ENCODE results near the gene P2RY11. TPM values are rescaled to one million over a fixed set of nuclear protein-coding genes. Genes with fewer than 3 reads are reported as not detected.

The P2RY11 gene
- total RNA-seq, 4 donors from 2014 or later: 2.9 to 9.2 (median 5.8) TPM

GRCh38 chr19:10092648-10093294 lies 18.7 kb upstream of the P2RY11 start:
- H3K4me3 ChIP-seq: no peak overlapping the region
- no peaks in the 10 kb centered on the region for H3K27me3 ChIP-seq
- no peak for DNase-seq
- peaks cover 9 to 18% (median 10%) of the 10 kb centered on the region in 3 donors for H3K4me1 ChIP-seq
- WGBS, 2 donors: 82 to 88% methylated on average over 5 to 6 of the region's 9 CpGs
- intact Hi-C loops (cut with DNase I): no loop called here
- H3K27ac ChIP-seq: no peak overlapping the region
- H3K9me3 ChIP-seq: no peaks in the 10 kb centered on the region
- no peak for TF ChIP-seq POLR2A (IDR thresholded peaks at IDR 0.05)
- TF ChIP-seq CTCF (IDR thresholded peaks at IDR 0.05): no peak
- H3K36me3 ChIP-seq: peaks cover 0 to 51% (median 10%) of the 10 kb centered on the region in 3 donors

DNA sequence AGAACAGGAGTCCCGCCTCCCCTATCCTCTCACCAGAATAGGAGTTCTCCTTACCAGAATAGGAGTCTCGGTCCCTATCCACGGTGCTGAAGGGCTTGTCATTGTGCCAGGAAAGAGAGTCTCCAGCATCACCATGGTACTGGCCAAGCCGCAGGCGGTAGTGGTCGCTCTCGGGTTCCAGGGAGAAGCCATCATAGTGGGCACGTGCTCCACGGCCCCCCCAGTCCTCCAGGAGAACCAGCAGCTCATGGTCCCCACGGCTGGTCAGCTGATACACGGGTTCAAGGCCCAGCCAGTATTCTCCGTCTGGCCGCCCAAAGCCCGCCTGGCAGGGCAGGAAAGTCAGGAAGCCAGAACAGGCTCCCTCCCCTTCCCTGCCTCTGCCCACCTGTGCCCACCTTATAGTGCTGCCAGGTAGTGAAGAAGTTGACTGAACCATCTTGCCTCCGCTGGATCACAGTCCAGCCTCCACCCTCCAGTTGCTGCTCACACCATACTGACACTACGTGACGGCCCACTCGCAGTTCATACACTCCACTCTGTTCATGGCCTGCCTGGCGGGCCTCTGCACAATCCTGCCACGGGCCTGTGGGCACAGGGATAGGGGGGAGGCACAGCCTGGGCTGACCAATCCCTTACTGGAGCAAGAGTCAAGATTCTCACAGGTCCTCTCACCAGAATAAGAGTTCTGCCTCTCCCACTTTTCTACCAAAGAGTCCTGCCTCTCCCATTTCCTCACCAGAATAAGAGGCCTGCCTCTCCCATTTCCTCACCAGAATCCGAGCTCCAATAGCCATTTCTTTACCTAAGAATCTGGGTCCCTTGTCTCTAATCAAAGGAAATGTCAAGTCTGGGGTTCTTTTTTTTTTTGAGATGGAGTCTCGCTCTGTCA lies 18.0 kb upstream of the P2RY11 start:
- TF ChIP-seq POLR2A (IDR thresholded peaks at IDR 0.05): no peak
- TF ChIP-seq CTCF (IDR thresholded peaks at IDR 0.05): no peak
- H3K9me3 ChIP-seq: no peaks in the 10 kb centered on the region
- H3K27me3 ChIP-seq: no peaks in the 10 kb centered on the region
- 84 to 90% methylated on average over 8 to 16 of the region's 22 CpGs for WGBS, 2 donors
- intact Hi-C loops (cut with DNase I): no loop called here
- peaks cover 9 to 17% (median 10%) of the 10 kb centered on the region in 3 donors for H3K4me1 ChIP-seq
- H3K4me3 ChIP-seq: no peak overlapping the region
- H3K27ac ChIP-seq: no peak overlapping the region
- H3K36me3 ChIP-seq: peaks cover 0 to 51% (median 10%) of the 10 kb centered on the region in 3 donors
- DNase-seq: no peak

DNA sequence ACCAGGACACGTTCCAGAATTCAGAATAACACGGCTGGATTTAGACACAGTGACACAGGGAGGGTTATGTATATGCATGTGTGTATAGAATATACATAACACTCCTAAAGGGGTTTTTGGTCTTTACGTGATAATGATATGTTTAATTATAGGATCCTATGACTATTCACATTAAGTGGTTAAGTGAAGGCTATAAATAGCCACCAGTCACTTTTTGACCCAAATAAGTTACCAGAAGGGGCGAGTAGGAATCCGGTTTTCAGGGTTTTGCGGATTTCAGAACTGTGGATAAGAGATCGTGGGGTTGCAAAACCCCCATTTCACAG lies 15.9 kb upstream of the P2RY11 start:
- H3K27me3 ChIP-seq: no peaks in the 10 kb centered on the region
- peak overlapping the region; percentile 41 to 86 (median 81) for H3K27ac ChIP-seq
- TF ChIP-seq CTCF (IDR thresholded peaks at IDR 0.05): no peak
- no peak for TF ChIP-seq POLR2A (IDR thresholded peaks at IDR 0.05)
- 29 to 30% methylated on average over 7 of the region's 7 CpGs for WGBS, 2 donors
- H3K4me3 ChIP-seq: peak overlapping the region in 3 of 4 donors; percentile 20 to 72 (median 56)
- no peaks in the 10 kb centered on the region for H3K9me3 ChIP-seq
- H3K4me1 ChIP-seq: peaks cover 9 to 17% (median 10%) of the 10 kb centered on the region in 3 donors
- peaks cover 0 to 34% (median 0%) of the 10 kb centered on the region in 3 donors for H3K36me3 ChIP-seq
- no peak for DNase-seq
- intact Hi-C loops (cut with DNase I): no loop called here

DNA sequence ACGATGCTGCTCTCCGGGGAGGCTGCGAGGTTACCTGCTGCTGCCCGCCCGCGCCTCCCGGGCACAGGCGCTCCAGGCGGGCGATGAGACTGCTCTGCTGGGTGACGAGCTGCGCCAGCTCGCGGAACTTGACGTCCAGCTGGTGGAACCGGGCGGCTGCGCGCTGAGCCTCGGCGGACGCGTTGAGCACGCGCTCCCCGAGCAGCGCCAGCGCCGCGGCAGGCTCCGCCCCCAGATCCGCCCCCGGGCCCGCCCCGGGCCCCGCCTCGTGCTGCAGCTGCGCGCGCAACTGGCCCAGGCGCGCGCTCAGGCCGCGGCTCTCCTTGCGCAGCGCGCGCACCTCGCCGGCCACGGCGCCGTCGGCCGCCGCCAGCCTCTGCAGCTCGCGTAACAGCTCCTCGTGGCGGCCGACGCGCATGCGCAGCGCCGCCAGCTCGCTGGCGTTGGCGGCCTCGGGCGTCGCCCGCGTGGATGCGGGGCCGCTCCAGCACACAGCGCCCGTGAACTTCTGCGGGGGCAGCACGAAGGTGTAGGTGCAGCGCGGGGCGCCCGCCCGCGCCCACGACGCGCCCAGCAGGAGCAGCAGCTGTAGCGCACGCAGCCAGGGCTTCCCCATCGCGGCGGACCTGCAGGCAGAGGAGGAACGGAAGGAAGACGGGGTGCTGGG lies 15.4 kb upstream of the P2RY11 start:
- Histone ChIP-seq H3K27ac (peak overlapping the region; percentile 74 to 86 (median 81)), H3K36me3 (peaks cover 0 to 29% (median 0%) of the 10 kb centered on the region in 3 donors), H3K27me3 (no peaks in the 10 kb centered on the region), H3K4me1 (peaks cover 9 to 17% (median 10%) of the 10 kb centered on the region in 3 donors), H3K9me3 (no peaks in the 10 kb centered on the region), H3K4me3 (peak overlapping the region; percentile 43 to 72 (median 56))
- peak in 3 of 4 donors; percentile 31 to 55 (median 49) for TF ChIP-seq POLR2A (IDR thresholded peaks at IDR 0.05)
- peak in 2 of 6 experiments; percentile 12 to 45 for TF ChIP-seq CTCF (IDR thresholded peaks at IDR 0.05)
- intact Hi-C loops (cut with DNase I): no loop called here
- no peak for DNase-seq
- WGBS, 2 donors: 4% methylated on average over 18 of the region's 97 CpGs; no CpG with 5 or more reads in 1 of the 2 donors

Measured in esophagus squamous epithelium (tissue), 5 donors.